ENCODE measurements around the gene SMC5. TPM values are rescaled to one million over a fixed set of nuclear protein-coding genes. Genes with fewer than 3 reads are reported as not detected.

SMC5 gene
- total and polyA plus RNA-seq, 9 donors: 20.0 to 41.2 (median 29.3) TPM

DNA sequence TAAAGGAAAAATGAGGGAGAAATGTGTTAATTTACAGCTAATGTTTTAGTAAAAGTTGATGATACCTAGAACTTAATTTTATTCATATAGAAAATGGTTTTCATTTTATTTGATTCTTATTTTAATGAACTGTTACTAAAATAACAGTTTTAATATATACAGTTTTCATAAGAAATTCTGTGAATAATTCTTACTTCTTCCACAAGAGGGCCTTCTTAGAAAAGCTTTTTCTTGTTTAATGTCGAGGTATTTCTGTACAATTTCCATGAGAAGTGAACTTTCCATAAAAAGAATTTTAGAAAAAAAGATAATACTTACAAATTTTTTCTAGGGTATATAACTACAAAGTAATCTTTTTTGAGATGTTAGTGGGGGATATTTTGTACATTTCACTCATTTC lies 81.8 kb downstream of the SMC5 start:
- Histone ChIP-seq H3K36me3 (ENCODE audit: control insufficient read depth, insufficient read depth, low read length) (peaks cover 4% of the 10 kb centered on the region), H3K27me3 (ENCODE audit: control insufficient read depth, insufficient read depth, low read length) (no peaks in the 10 kb centered on the region), H3K9me3 (replicated peaks; ENCODE audit: control insufficient read depth, low read depth, low read length) (no peaks in the 10 kb centered on the region), H3K27ac (ENCODE audit: low read length) (no peak overlapping the region), H3K4me1 (ENCODE audit: control insufficient read depth, insufficient read depth, low read length) (no peaks in the 10 kb centered on the region), H3K4me3 (ENCODE audit: low read length) (no peak overlapping the region)
- peak; percentile 71 for DNase-seq
- WGBS (ENCODE audit: insufficient coverage): no CpG with 5 or more reads among the region's 1 CpG

DNA sequence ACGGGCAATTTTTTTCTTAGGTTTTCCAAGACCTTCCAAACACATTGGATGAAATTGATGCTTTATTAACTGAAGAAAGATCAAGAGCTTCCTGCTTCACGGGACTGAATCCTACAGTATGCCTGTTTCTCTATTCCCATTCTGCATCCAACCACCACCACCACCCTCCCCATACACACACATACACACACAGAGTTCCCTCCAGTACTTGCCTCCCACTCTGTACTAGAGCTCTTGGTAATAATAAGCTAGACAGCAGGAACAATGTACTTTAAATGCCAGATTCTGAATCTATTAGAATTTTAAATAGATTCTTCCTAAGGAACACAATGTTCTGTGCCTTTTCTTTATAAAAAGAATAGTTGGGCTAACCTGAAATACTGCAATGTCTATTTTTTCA lies 88.3 kb downstream of the SMC5 start:
- H3K27me3 ChIP-seq (ENCODE audit: control insufficient read depth, insufficient read depth, low read length): no peaks in the 10 kb centered on the region
- no peak overlapping the region for H3K27ac ChIP-seq (ENCODE audit: low read length)
- no CpG with 5 or more reads among the region's 2 CpGs for WGBS (ENCODE audit: insufficient coverage)
- peaks cover 23% of the 10 kb centered on the region for H3K36me3 ChIP-seq (ENCODE audit: control insufficient read depth, insufficient read depth, low read length)
- H3K4me1 ChIP-seq (ENCODE audit: control insufficient read depth, insufficient read depth, low read length): no peaks in the 10 kb centered on the region
- H3K9me3 ChIP-seq (replicated peaks; ENCODE audit: control insufficient read depth, low read depth, low read length): no peaks in the 10 kb centered on the region
- DNase-seq: no peak
- H3K4me3 ChIP-seq (ENCODE audit: low read length): no peak overlapping the region

DNA sequence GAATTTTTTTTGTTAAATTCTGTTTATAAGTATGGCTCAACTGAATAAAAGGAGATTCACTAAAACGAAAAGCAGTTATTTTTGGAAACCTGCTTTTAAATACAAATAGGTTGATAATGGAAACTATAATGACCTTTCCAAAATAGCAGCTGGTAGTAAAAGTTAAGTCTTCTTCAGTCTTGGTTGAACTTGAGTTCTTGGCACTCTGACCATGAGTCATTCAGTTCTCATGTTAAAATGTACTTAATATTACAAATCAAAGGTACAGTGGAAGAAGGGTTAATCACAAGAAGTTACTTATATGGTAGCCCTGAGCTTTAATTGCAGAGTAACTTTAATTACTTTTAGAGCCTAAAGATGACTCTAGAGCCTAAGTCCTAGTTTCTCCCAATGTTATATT lies 93.6 kb downstream of the SMC5 start:
- H3K4me3 ChIP-seq (ENCODE audit: low read length): no peak overlapping the region
- H3K4me1 ChIP-seq (ENCODE audit: control insufficient read depth, insufficient read depth, low read length): no peaks in the 10 kb centered on the region
- peaks cover 19% of the 10 kb centered on the region for H3K36me3 ChIP-seq (ENCODE audit: control insufficient read depth, insufficient read depth, low read length)
- H3K27ac ChIP-seq (ENCODE audit: low read length): no peak overlapping the region
- WGBS (ENCODE audit: insufficient coverage): no CpG with 5 or more reads among the region's 1 CpG
- no peaks in the 10 kb centered on the region for H3K9me3 ChIP-seq (replicated peaks; ENCODE audit: control insufficient read depth, low read depth, low read length)
- H3K27me3 ChIP-seq (ENCODE audit: control insufficient read depth, insufficient read depth, low read length): no peaks in the 10 kb centered on the region
- DNase-seq: peak; percentile 11

DNA sequence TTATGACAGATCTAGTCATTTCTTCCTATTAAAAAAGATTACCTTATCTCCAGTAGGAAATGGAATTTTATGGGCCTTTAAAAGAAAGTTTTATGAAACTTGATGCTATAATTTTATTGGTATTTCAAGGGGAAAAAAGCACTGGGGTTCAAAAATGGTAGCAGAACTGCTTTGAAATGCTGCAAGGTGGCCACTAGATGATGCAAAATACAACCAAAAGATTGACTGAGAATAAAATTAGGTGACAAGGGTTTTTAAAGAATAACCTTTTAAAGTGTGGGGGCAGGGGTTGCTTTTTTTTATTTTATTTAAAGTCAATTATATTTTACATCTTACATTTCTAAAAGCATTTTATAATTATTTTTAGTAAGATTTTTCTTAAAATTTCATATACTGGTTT lies 94.0 kb downstream of the SMC5 start:
- Histone ChIP-seq H3K27me3 (ENCODE audit: control insufficient read depth, insufficient read depth, low read length) (no peaks in the 10 kb centered on the region), H3K4me1 (ENCODE audit: control insufficient read depth, insufficient read depth, low read length) (no peaks in the 10 kb centered on the region), H3K4me3 (ENCODE audit: low read length) (no peak overlapping the region), H3K27ac (ENCODE audit: low read length) (no peak overlapping the region), H3K9me3 (replicated peaks; ENCODE audit: control insufficient read depth, low read depth, low read length) (no peaks in the 10 kb centered on the region), H3K36me3 (ENCODE audit: control insufficient read depth, insufficient read depth, low read length) (peaks cover 19% of the 10 kb centered on the region)
- peak; percentile 8 for DNase-seq

DNA sequence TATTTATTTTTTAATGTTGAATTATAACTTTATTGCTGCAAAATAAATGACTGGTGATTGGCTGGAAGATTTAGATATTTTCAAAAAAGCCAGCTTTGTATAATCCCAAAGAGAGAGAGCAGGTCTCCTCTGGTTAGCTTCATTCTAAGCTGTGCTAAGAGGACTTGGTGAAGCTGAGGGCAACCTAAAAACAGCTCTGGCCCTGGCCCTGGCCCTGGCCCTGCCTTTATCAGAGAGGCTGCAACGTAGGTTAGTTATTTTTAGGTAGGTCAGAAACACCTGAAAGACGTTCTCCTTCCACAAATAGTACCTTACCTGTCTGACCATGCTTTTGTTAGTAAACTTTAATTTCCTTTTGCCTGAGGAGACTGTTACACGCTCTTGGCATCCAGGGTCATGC lies 97.0 kb downstream of the SMC5 start:
- WGBS (ENCODE audit: insufficient coverage): no CpG with 5 or more reads among the region's 3 CpGs
- no peaks in the 10 kb centered on the region for H3K4me1 ChIP-seq (ENCODE audit: control insufficient read depth, insufficient read depth, low read length)
- no peak overlapping the region for H3K4me3 ChIP-seq (ENCODE audit: low read length)
- H3K36me3 ChIP-seq (ENCODE audit: control insufficient read depth, insufficient read depth, low read length): peaks cover 7% of the 10 kb centered on the region
- H3K9me3 ChIP-seq (replicated peaks; ENCODE audit: control insufficient read depth, low read depth, low read length): no peaks in the 10 kb centered on the region
- no peak for DNase-seq
- H3K27ac ChIP-seq (ENCODE audit: low read length): no peak overlapping the region
- H3K27me3 ChIP-seq (ENCODE audit: control insufficient read depth, insufficient read depth, low read length): no peaks in the 10 kb centered on the region

DNA sequence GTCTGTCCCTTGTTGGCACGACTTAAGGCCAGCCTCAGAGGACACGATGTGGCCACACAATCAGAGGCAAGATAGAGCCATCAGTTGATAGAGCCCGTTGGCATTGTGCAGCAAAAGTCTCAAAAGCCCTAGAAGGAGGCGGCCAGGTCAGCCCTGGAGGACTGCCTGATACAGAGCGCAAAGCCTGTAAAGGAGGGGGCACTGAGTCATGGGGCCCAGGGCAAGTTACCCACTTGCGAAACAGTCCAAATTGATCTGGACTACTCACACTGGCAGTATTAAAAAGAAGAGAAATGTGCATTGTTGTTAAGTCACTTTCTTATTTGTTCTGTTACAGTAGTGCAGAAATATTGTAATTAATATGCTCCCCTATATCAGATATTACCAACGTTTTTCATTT lies 104.2 kb downstream of the SMC5 start:
- H3K27me3 ChIP-seq (ENCODE audit: control insufficient read depth, insufficient read depth, low read length): no peaks in the 10 kb centered on the region
- 89% methylated on average over 5 of the region's 7 CpGs for WGBS (ENCODE audit: insufficient coverage)

DNA sequence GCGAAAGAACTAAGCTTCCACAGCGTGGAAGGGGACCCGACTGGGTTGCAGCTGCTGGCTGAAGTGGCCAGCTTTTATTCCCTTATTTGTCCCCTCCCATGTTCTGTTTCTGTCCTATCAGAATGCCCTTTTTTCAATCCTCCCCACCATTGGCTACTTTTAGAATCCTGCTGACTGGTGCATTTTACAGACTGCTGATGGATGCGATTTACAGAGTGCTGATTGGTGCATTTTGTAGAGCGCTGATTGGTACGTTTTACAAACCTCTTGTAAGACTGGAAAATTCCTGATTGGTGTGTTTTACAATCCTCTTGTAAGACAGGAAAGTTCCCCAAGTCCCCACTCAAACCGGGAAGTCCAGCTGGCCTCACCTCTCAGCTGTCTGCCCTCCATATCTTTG lies 105.0 kb downstream of the SMC5 start:
- no peak for DNase-seq
- H3K9me3 ChIP-seq (replicated peaks; ENCODE audit: control insufficient read depth, low read depth, low read length): no peaks in the 10 kb centered on the region
- 100% methylated on average over 1 of the region's 7 CpGs for WGBS (ENCODE audit: insufficient coverage)
- no peak overlapping the region for H3K27ac ChIP-seq (ENCODE audit: low read length)
- no peaks in the 10 kb centered on the region for H3K36me3 ChIP-seq (ENCODE audit: control insufficient read depth, insufficient read depth, low read length)
- H3K27me3 ChIP-seq (ENCODE audit: control insufficient read depth, insufficient read depth, low read length): no peaks in the 10 kb centered on the region
- H3K4me3 ChIP-seq (ENCODE audit: low read length): no peak overlapping the region
- H3K4me1 ChIP-seq (ENCODE audit: control insufficient read depth, insufficient read depth, low read length): no peaks in the 10 kb centered on the region

More for the DNA sequence above, 104.2 kb downstream of the SMC5 start:
- no peaks in the 10 kb centered on the region for H3K9me3 ChIP-seq (replicated peaks; ENCODE audit: control insufficient read depth, low read depth, low read length)
- H3K36me3 ChIP-seq (ENCODE audit: control insufficient read depth, insufficient read depth, low read length): no peaks in the 10 kb centered on the region
- DNase-seq: no peak
- H3K4me1 ChIP-seq (ENCODE audit: control insufficient read depth, insufficient read depth, low read length): no peaks in the 10 kb centered on the region
- H3K4me3 ChIP-seq (ENCODE audit: low read length): no peak overlapping the region
- H3K27ac ChIP-seq (ENCODE audit: low read length): no peak overlapping the region

DNA sequence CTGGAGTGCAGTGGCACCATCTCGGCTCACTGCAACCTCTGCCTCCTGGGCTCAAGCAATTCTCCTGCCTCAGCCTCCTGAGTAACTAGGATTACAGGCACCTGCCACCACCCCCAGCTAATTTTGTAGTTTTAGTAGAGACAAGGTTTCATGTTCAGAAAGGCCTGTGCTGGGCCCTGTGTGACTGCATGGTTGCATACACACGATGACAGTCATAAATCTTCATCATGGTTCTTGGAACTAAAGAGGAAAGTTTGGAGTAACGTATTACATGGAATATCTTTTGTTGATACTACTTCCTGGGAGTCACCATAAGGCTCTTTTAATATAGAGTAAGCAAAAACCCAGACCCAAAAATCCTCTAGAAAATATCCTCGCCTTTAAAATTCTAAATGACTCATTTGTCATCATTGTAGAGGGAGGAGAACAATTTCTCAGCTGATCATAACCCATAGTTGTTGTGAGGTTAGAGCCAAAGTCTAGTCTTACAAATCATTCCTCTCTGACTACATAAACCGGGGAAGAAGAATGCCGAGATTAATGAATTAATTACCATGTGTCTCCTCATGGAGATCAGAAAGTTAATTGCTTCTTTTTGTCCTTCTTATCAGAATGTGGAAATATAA lies 108.6 kb downstream of the SMC5 start:
- H3K4me1 ChIP-seq (ENCODE audit: control insufficient read depth, insufficient read depth, low read length): no peaks in the 10 kb centered on the region
- H3K27ac ChIP-seq (ENCODE audit: low read length): no peak overlapping the region
- H3K36me3 ChIP-seq (ENCODE audit: control insufficient read depth, insufficient read depth, low read length): no peaks in the 10 kb centered on the region
- no CpG with 5 or more reads among the region's 6 CpGs for WGBS (ENCODE audit: insufficient coverage)
- no peaks in the 10 kb centered on the region for H3K27me3 ChIP-seq (ENCODE audit: control insufficient read depth, insufficient read depth, low read length)
- H3K9me3 ChIP-seq (replicated peaks; ENCODE audit: control insufficient read depth, low read depth, low read length): no peaks in the 10 kb centered on the region
- no peak overlapping the region for H3K4me3 ChIP-seq (ENCODE audit: low read length)
- DNase-seq: no peak

DNA sequence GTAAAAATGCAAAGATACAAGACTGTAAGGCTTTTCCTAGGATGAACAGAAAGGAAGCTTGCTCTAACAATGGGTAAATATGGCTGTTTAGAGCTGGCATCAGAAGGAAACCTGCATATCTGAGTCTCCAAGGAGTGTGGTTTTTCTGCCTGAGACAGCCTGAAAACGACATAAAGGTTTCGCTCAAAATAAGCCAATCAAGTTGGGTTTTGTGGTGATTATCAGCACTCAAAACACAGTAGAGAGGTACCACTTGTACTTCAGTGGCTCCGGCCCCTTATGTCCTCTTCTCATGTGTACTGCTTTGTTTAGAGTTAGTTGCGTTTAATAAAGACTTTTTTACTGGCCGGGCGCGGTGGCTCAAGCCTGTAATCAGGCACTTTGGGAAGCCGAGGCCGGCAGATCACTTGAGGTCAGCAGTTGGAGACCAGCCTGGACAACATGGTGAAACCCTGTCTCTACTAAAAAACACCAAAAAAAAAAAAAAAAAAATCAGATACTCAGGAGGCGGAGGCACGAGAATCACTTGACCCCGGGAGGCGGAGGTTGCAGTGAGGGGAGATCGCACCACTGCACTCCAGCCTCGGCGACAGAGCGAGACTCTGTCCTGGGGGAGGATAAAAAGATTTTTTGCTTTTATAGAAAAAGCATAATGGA lies 116.3 kb downstream of the SMC5 start:
- Histone ChIP-seq H3K27ac (ENCODE audit: low read length) (no peak overlapping the region), H3K9me3 (replicated peaks; ENCODE audit: control insufficient read depth, low read depth, low read length) (no peaks in the 10 kb centered on the region), H3K4me1 (ENCODE audit: control insufficient read depth, insufficient read depth, low read length) (no peaks in the 10 kb centered on the region), H3K4me3 (ENCODE audit: low read length) (no peak overlapping the region), H3K27me3 (ENCODE audit: control insufficient read depth, insufficient read depth, low read length) (no peaks in the 10 kb centered on the region), H3K36me3 (ENCODE audit: control insufficient read depth, insufficient read depth, low read length) (no peaks in the 10 kb centered on the region)
- no peak for DNase-seq
- WGBS (ENCODE audit: insufficient coverage): 75% methylated on average over 11 of the region's 17 CpGs

DNA sequence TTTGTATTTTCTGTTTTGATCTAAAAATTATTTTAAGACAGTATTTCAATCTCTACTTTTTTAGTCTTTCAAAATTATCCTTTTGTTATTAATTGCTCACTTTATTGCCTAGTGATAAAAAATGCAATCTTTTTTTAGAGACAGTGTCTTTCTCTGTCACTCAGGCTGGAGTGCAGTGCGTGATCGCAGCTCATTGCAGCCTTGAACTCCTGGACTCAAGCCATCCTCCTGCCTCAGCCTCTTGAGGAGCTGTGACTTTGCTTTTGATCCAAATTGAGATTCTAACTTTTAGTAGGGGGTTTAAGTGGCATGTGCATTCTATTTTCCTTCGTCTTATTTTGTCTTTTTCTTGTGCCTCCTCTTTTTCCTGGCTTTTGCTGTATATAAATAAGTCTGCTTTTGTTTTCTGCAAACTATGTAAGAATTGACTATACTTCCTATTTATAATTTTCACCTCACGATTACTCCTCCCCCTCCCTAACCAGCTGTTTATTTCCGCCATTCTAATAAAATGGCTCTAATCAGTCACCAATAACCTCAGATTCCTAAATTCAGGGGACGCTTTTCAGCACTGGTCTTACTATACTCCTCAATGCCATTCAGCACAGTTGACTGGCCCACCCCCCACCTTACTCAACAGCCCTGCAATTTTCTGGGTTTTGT lies 123.4 kb downstream of the SMC5 start:
- DNase-seq: no peak
- H3K4me1 ChIP-seq (ENCODE audit: control insufficient read depth, insufficient read depth, low read length): no peaks in the 10 kb centered on the region
- no peaks in the 10 kb centered on the region for H3K36me3 ChIP-seq (ENCODE audit: control insufficient read depth, insufficient read depth, low read length)
- H3K27me3 ChIP-seq (ENCODE audit: control insufficient read depth, insufficient read depth, low read length): no peaks in the 10 kb centered on the region
- H3K4me3 ChIP-seq (ENCODE audit: low read length): no peak overlapping the region
- no peaks in the 10 kb centered on the region for H3K9me3 ChIP-seq (replicated peaks; ENCODE audit: control insufficient read depth, low read depth, low read length)
- WGBS (ENCODE audit: insufficient coverage): 80% methylated on average over 5 of the region's 6 CpGs
- no peak overlapping the region for H3K27ac ChIP-seq (ENCODE audit: low read length)
